Central memory CD8-positive, alpha-beta T cell (primary cell): Measurements from ENCODE around the gene ACSS3.

Source experiments
- ATAC-seq: fragments of 150-1000 bp; cut with Tn5 transposase; replicated peaks from 2 replicates; pipeline ENCODE4 v1.10.0; 2022; ENCODE audit warnings: mild to moderate bottlenecking, moderate FRiP score, moderate number of reproducible peaks; ENCODE audit not compliant: poor library complexity, severe bottlenecking; ENCODE audit errors: extremely low read depth
- DNase-seq, 2 donors: peaks; one replicate each; pipeline ENCODE4 v3.0.0; 2021; ENCODE audit warnings: low spot score in 2 of 2
- H3K27ac Mint-ChIP-seq: one replicate; pipeline ENCODE4 v1.8.0; 2022; ENCODE audit warnings: low read depth, mild to moderate bottlenecking, moderate library complexity, mixed read lengths
- H3K27me3 Mint-ChIP-seq: one replicate; pipeline ENCODE4 v1.8.0; 2022; ENCODE audit warnings: mixed read lengths
- H3K36me3 Mint-ChIP-seq: one replicate; pipeline ENCODE4 v1.8.0; 2022; ENCODE audit warnings: mild to moderate bottlenecking, moderate library complexity, mixed read lengths; ENCODE audit not compliant: insufficient read depth
- H3K4me1 Mint-ChIP-seq: one replicate; pipeline ENCODE4 v1.8.0; 2022; ENCODE audit warnings: mixed read lengths
- H3K4me3 Mint-ChIP-seq: one replicate; pipeline ENCODE4 v1.8.0; 2022; ENCODE audit warnings: mild to moderate bottlenecking, moderate library complexity, mixed read lengths
- H3K9me3 Mint-ChIP-seq: one replicate; pipeline ENCODE4 v1.8.0; 2022; ENCODE audit warnings: mixed read lengths

ACSS3 gene

GRCh38 chr12:81222846-81223592 is 145.1 kb downstream of the ACSS3 start:
- Mint-ChIP-seq H3K9me3 (peaks cover 20% of the 10 kb centered on the region), H3K27me3 (no peaks in the 10 kb centered on the region), H3K27ac (no peak overlapping the region), H3K4me3 (no peak overlapping the region), H3K4me1 (no peaks in the 10 kb centered on the region), H3K36me3 (no peaks in the 10 kb centered on the region)
- DNase-seq, result no peak
- no peak for ATAC-seq

- no peaks in the 10 kb centered on the region for H3K36me3 Mint-ChIP-seq
- no peak for DNase-seq
- no peak overlapping the region for H3K27ac Mint-ChIP-seq
- H3K27me3 Mint-ChIP-seq, result no peaks in the 10 kb centered on the region
- peaks cover 20% of the 10 kb centered on the region for H3K9me3 Mint-ChIP-seq
- no peak overlapping the region for H3K4me3 Mint-ChIP-seq
- no peak for ATAC-seq
- no peaks in the 10 kb centered on the region for H3K4me1 Mint-ChIP-seq
Measured at GRCh38 chr12:81224626-81225025, 146.7 kb downstream of the ACSS3 start.

- Mint-ChIP-seq H3K4me3 (no peak overlapping the region), H3K4me1 (no peaks in the 10 kb centered on the region), H3K36me3 (no peaks in the 10 kb centered on the region), H3K27ac (no peak overlapping the region), H3K9me3 (peaks cover 25% of the 10 kb centered on the region), H3K27me3 (no peaks in the 10 kb centered on the region)
- DNase-seq, result no peak
- ATAC-seq, result no peak
Measured at GRCh38 chr12:81229759-81230158, 151.9 kb downstream of the ACSS3 start.

GRCh38 chr12:81231574-81232368 is 153.9 kb downstream of the ACSS3 start:
- H3K27ac Mint-ChIP-seq, result no peak overlapping the region
- ATAC-seq, result no peak

GRCh38 chr12:81245458-81245857 is 167.6 kb downstream of the ACSS3 start:
- no peak overlapping the region for H3K4me3 Mint-ChIP-seq
- H3K4me1 Mint-ChIP-seq, result no peaks in the 10 kb centered on the region
- H3K27me3 Mint-ChIP-seq, result no peaks in the 10 kb centered on the region
- peaks cover 2% of the 10 kb centered on the region for H3K36me3 Mint-ChIP-seq
- H3K27ac Mint-ChIP-seq, result no peak overlapping the region
- ATAC-seq (no peak), DNase-seq (no peak)
- H3K9me3 Mint-ChIP-seq, result peaks cover 7% of the 10 kb centered on the region

More at GRCh38 chr12:81231574-81232368, 153.9 kb downstream of the ACSS3 start:
- H3K27me3 Mint-ChIP-seq, result no peaks in the 10 kb centered on the region
- peaks cover 13% of the 10 kb centered on the region for H3K9me3 Mint-ChIP-seq
- DNase-seq, result no peak
- H3K4me1 Mint-ChIP-seq, result no peaks in the 10 kb centered on the region
- no peak overlapping the region for H3K4me3 Mint-ChIP-seq
- H3K36me3 Mint-ChIP-seq, result no peaks in the 10 kb centered on the region

GRCh38 chr12:81245907-81246570 is 168.2 kb downstream of the ACSS3 start:
- no peak for DNase-seq
- no peaks in the 10 kb centered on the region for H3K4me1 Mint-ChIP-seq

GRCh38 chr12:81249976-81250375 is 172.1 kb downstream of the ACSS3 start:
- peaks cover 2% of the 10 kb centered on the region for H3K36me3 Mint-ChIP-seq
- DNase-seq, result no peak
- no peaks in the 10 kb centered on the region for H3K4me1 Mint-ChIP-seq
- no peak overlapping the region for H3K4me3 Mint-ChIP-seq
- H3K27me3 Mint-ChIP-seq, result no peaks in the 10 kb centered on the region
- no peak for ATAC-seq
- H3K27ac Mint-ChIP-seq, result no peak overlapping the region
- H3K9me3 Mint-ChIP-seq, result peaks cover 20% of the 10 kb centered on the region

More at GRCh38 chr12:81245907-81246570, 168.2 kb downstream of the ACSS3 start:
- H3K27ac Mint-ChIP-seq, result no peak overlapping the region
- peaks cover 11% of the 10 kb centered on the region for H3K9me3 Mint-ChIP-seq
- no peak for ATAC-seq
- no peaks in the 10 kb centered on the region for H3K27me3 Mint-ChIP-seq
- peaks cover 2% of the 10 kb centered on the region for H3K36me3 Mint-ChIP-seq
- no peak overlapping the region for H3K4me3 Mint-ChIP-seq

GRCh38 chr12:81252228-81252627 is 174.3 kb downstream of the ACSS3 start:
- no peaks in the 10 kb centered on the region for H3K36me3 Mint-ChIP-seq

GRCh38 chr12:81253360-81253759 is 175.5 kb downstream of the ACSS3 start:
- Mint-ChIP-seq H3K4me1 (no peaks in the 10 kb centered on the region), H3K36me3 (no peaks in the 10 kb centered on the region), H3K4me3 (no peak overlapping the region), H3K27ac (no peak overlapping the region), H3K9me3 (peaks cover 13% of the 10 kb centered on the region), H3K27me3 (no peaks in the 10 kb centered on the region)
- ATAC-seq, result no peak
- no peak for DNase-seq

More at GRCh38 chr12:81252228-81252627, 174.3 kb downstream of the ACSS3 start:
- H3K9me3 Mint-ChIP-seq, result peaks cover 13% of the 10 kb centered on the region
- DNase-seq (no peak), ATAC-seq (no peak)
- no peak overlapping the region for H3K4me3 Mint-ChIP-seq
- H3K27ac Mint-ChIP-seq, result no peak overlapping the region
- H3K4me1 Mint-ChIP-seq, result no peaks in the 10 kb centered on the region
- no peaks in the 10 kb centered on the region for H3K27me3 Mint-ChIP-seq

- H3K36me3 Mint-ChIP-seq, result no peaks in the 10 kb centered on the region
- no peaks in the 10 kb centered on the region for H3K27me3 Mint-ChIP-seq
- no peaks in the 10 kb centered on the region for H3K4me1 Mint-ChIP-seq
- H3K4me3 Mint-ChIP-seq, result no peak overlapping the region
- no peak for DNase-seq
- H3K9me3 Mint-ChIP-seq, result peaks cover 17% of the 10 kb centered on the region
- no peak for ATAC-seq
- H3K27ac Mint-ChIP-seq, result no peak overlapping the region
Measured at GRCh38 chr12:81255456-81255855, 177.6 kb downstream of the ACSS3 start.

- H3K4me1 Mint-ChIP-seq, result no peaks in the 10 kb centered on the region
- no peak overlapping the region for H3K27ac Mint-ChIP-seq
- no peaks in the 10 kb centered on the region for H3K36me3 Mint-ChIP-seq
- ATAC-seq (no peak), DNase-seq (no peak)
- no peaks in the 10 kb centered on the region for H3K27me3 Mint-ChIP-seq
- no peak overlapping the region for H3K4me3 Mint-ChIP-seq
- H3K9me3 Mint-ChIP-seq, result peaks cover 15% of the 10 kb centered on the region
Measured at GRCh38 chr12:81255947-81256346, 178.1 kb downstream of the ACSS3 start.

GRCh38 chr12:81257947-81258551 is 180.2 kb downstream of the ACSS3 start:
- no peak overlapping the region for H3K27ac Mint-ChIP-seq
- no peak for DNase-seq
- no peak overlapping the region for H3K4me3 Mint-ChIP-seq
- no peaks in the 10 kb centered on the region for H3K4me1 Mint-ChIP-seq
- no peak for ATAC-seq
- H3K36me3 Mint-ChIP-seq, result no peaks in the 10 kb centered on the region
- H3K27me3 Mint-ChIP-seq, result no peaks in the 10 kb centered on the region
- peaks cover 4% of the 10 kb centered on the region for H3K9me3 Mint-ChIP-seq
